ENCODE measurements around the gene TMC3.

Gene TMC3

GRCh38 chr15:81288040-81288439 is 86.0 kb downstream of the TMC3 start:
- no peak overlapping the region for H3K4me3 ChIP-seq (replicated peaks; ENCODE audit: low read depth, low read length)
- no peak for DNase-seq (ENCODE audit: extremely low read depth, low read depth)
- TF ChIP-seq CTCF (IDR thresholded peaks at IDR 0.05; ENCODE audit: low read depth, low read length, missing control alignments) = no peak

GRCh38 chr15:81286621-81287121 is 87.3 kb downstream of the TMC3 start:
- no peak for DNase-seq (ENCODE audit: extremely low read depth, low read depth)
- TF ChIP-seq CTCF (IDR thresholded peaks at IDR 0.05; ENCODE audit: low read depth, low read length, missing control alignments) = no peak

GRCh38 chr15:81285461-81285860 is 88.6 kb downstream of the TMC3 start:
- no peak for TF ChIP-seq CTCF (IDR thresholded peaks at IDR 0.05; ENCODE audit: low read depth, low read length, missing control alignments)
- DNase-seq (ENCODE audit: extremely low read depth, low read depth) = no peak
- H3K4me3 ChIP-seq (replicated peaks; ENCODE audit: low read depth, low read length) = no peak overlapping the region

More at GRCh38 chr15:81286621-81287121, 87.3 kb downstream of the TMC3 start:
- no peak overlapping the region for H3K4me3 ChIP-seq (replicated peaks; ENCODE audit: low read depth, low read length)

- H3K4me3 ChIP-seq (replicated peaks; ENCODE audit: low read depth, low read length) = no peak overlapping the region
- DNase-seq (ENCODE audit: extremely low read depth, low read depth) = no peak
- TF ChIP-seq CTCF (IDR thresholded peaks at IDR 0.05; ENCODE audit: low read depth, low read length, missing control alignments) = no peak
Observed at GRCh38 chr15:81284256-81285031, 89.6 kb downstream of the TMC3 start.

GRCh38 chr15:81282911-81283310 is 91.1 kb downstream of the TMC3 start:
- H3K4me3 ChIP-seq (replicated peaks; ENCODE audit: low read depth, low read length) = no peak overlapping the region
- no peak for DNase-seq (ENCODE audit: extremely low read depth, low read depth)

GRCh38 chr15:81282606-81282895 is 91.5 kb downstream of the TMC3 start:
- no peak for DNase-seq (ENCODE audit: extremely low read depth, low read depth)
- no peak overlapping the region for H3K4me3 ChIP-seq (replicated peaks; ENCODE audit: low read depth, low read length)
- TF ChIP-seq CTCF (IDR thresholded peaks at IDR 0.05; ENCODE audit: low read depth, low read length, missing control alignments) = no peak

More at GRCh38 chr15:81282911-81283310, 91.1 kb downstream of the TMC3 start:
- no peak for TF ChIP-seq CTCF (IDR thresholded peaks at IDR 0.05; ENCODE audit: low read depth, low read length, missing control alignments)
